PC-9 (cell line): ENCODE data around the gene SCAF1. TPM values are rescaled to one million over a fixed set of nuclear protein-coding genes. Genes with fewer than 3 reads are reported as not detected.
A peak's percentile ranks its signal among the peaks of the same experiment; 100 is the strongest.

ENCODE experiments used
- BruUV-seq: library from RNA; stranded (reverse); fragments of 400-500 nt; replicated peaks from 2 replicates; lab custom pipeline; 2021; lab: Mats Ljungman, UMichigan
- CTCF ChIA-PET: fragments of 300-600 bp; sonication (Branson Sonifier 250); formaldehyde crosslinking; loops from one replicate; lab custom pipeline; 2022; ENCODE audit warnings: antibody characterized with exemption; lab: Charles Lee
- POLR2A ChIA-PET: fragments of 300-600 bp; sonication (Branson Sonifier 250); formaldehyde crosslinking; loops from one replicate; lab custom pipeline; 2022; ENCODE audit warnings: antibody characterized with exemption; ENCODE audit not compliant: unreplicated experiment; lab: Charles Lee
- DNase-seq, 2 experiments: peaks; one replicate each; pipeline versions ENCODE4 v3.0.0 to v3.0.0-alpha.2; 2015 to 2022; ENCODE audit warnings: mixed read lengths in 1 of 2
- H2AFZ ChIP-seq: fragments of 200-600 bp; sonication (generic); 2 replicates; pipeline ENCODE4 v1.8.1; 2017; ENCODE audit warnings: antibody characterized with exemption
- H3F3A ChIP-seq: fragments of 200-600 bp; sonication (generic); 2 replicates; pipeline ENCODE4 v1.8.1; 2017; ENCODE audit warnings: antibody characterized with exemption, mild to moderate bottlenecking, low read depth; ENCODE audit not compliant: insufficient read depth
- H3K27ac ChIP-seq: fragments of 200-600 bp; sonication (generic); 2 replicates; pipeline ENCODE4 v1.6.1; 2016; ENCODE audit warnings: mixed run types
- H3K27me3 ChIP-seq: fragments of 200-600 bp; sonication (generic); 2 replicates; pipeline ENCODE4 v1.6.1; 2016; ENCODE audit warnings: low read depth, mixed run types; ENCODE audit not compliant: insufficient read depth
- H3K36me3 ChIP-seq: fragments of 200-600 bp; sonication (generic); 2 replicates; pipeline ENCODE4 v1.6.1; 2016; ENCODE audit warnings: low read depth, mixed run types
- H3K4me1 ChIP-seq: fragments of 200-600 bp; sonication (generic); replicated peaks from 2 replicates; pipeline ENCODE4 v1.6.1; 2016; ENCODE audit warnings: mixed run types; ENCODE audit not compliant: insufficient read depth
- H3K4me2 ChIP-seq: fragments of 200-600 bp; sonication (generic); 2 replicates; pipeline ENCODE4 v1.6.1; 2017; ENCODE audit warnings: mixed run types
- H3K4me3 ChIP-seq: fragments of 200-600 bp; sonication (generic); 2 replicates; pipeline ENCODE4 v1.6.1; 2016; ENCODE audit warnings: mixed run types
- H3K79me2 ChIP-seq: fragments of 200-600 bp; sonication (generic); 2 replicates; pipeline ENCODE4 v1.6.1; 2017; ENCODE audit warnings: low read depth, mixed run types
- H3K9me2 ChIP-seq: fragments of 200-600 bp; sonication (generic); 2 replicates; pipeline ENCODE4 v1.8.1; 2017; ENCODE audit warnings: mild to moderate bottlenecking; ENCODE audit not compliant: insufficient read depth
- H3K9me3 ChIP-seq: fragments of 200-600 bp; sonication (generic); 2 replicates; pipeline ENCODE4 v1.8.1; 2016; ENCODE audit warnings: low read depth; ENCODE audit not compliant: insufficient read depth
- H4K20me1 ChIP-seq: fragments of 200-600 bp; sonication (generic); 2 replicates; pipeline ENCODE4 v1.8.1; 2017; ENCODE audit not compliant: insufficient read depth
- EZH2 ChIP-seq: fragments of 200-600 bp; sonication (generic); IDR thresholded peaks from 2 replicates; pipeline ENCODE4 v1.8.0; 2017; ENCODE audit warnings: antibody characterized with exemption, low read depth
- intact Hi-C: fragments of 100-400 bp; cut with micrococcal nuclease; formaldehyde crosslinking; loops from one replicate; pipeline ENCODE4 v1.10.0; 2022; ENCODE audit not compliant: unreplicated experiment
- total RNA-seq: library from RNA; stranded (reverse); gene quantifications from 2 replicates; pipeline ENCODE4 v1.2.3, GENCODE V29; 2021
- TF ChIP-seq, protein P1 (sequence below): fragments of 200-600 bp; sonication (generic); conservative IDR thresholded peaks from 2 replicates; pipeline ENCODE4 v1.6.1; 2017; ENCODE audit warnings: mixed run types, antibody characterized with exemption, mild to moderate bottlenecking, moderate library complexity

The SCAF1 gene
- total RNA-seq, 1 experiment from 2014 or later: 91.3 TPM

GRCh38 chr19:49657493-49658138 lies 15.6 kb downstream of the SCAF1 start:
- no peak for DNase-seq
- H3K27ac ChIP-seq: no peak overlapping the region
- no peaks in the 10 kb centered on the region for H3K9me3 ChIP-seq
- H2AFZ ChIP-seq: no peak overlapping the region
- peaks cover 29% of the 10 kb centered on the region for H3K36me3 ChIP-seq
- intact Hi-C loops: no loop called here
- peaks cover 3% of the 10 kb centered on the region; the same call in 1 of the 2 replicates for H3K79me2 ChIP-seq
- no peaks in the 10 kb centered on the region for H3K27me3 ChIP-seq
- no peak overlapping the region for H3K4me3 ChIP-seq
- TF ChIP-seq, protein P1, sequence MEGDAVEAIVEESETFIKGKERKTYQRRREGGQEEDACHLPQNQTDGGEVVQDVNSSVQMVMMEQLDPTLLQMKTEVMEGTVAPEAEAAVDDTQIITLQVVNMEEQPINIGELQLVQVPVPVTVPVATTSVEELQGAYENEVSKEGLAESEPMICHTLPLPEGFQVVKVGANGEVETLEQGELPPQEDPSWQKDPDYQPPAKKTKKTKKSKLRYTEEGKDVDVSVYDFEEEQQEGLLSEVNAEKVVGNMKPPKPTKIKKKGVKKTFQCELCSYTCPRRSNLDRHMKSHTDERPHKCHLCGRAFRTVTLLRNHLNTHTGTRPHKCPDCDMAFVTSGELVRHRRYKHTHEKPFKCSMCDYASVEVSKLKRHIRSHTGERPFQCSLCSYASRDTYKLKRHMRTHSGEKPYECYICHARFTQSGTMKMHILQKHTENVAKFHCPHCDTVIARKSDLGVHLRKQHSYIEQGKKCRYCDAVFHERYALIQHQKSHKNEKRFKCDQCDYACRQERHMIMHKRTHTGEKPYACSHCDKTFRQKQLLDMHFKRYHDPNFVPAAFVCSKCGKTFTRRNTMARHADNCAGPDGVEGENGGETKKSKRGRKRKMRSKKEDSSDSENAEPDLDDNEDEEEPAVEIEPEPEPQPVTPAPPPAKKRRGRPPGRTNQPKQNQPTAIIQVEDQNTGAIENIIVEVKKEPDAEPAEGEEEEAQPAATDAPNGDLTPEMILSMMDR: no peak
- TF ChIP-seq EZH2: no peak
- H4K20me1 ChIP-seq: peaks cover 50% of the 10 kb centered on the region
- ChIA-PET CTCF (no interaction called here), POLR2A (interaction anchor here (1.1 kb wide), 1 partner anchor 16 kb away, joined by 4 read pairs; the partner anchor contains the start of gene SCAF1)
- peaks cover 50% of the 10 kb centered on the region for H3F3A ChIP-seq
- H3K9me2 ChIP-seq: no peaks in the 10 kb centered on the region
- no peaks in the 10 kb centered on the region; the same call in 1 of the 2 replicates for H3K4me1 ChIP-seq
- H3K4me2 ChIP-seq: no peak overlapping the region
- no TSS peak for BruUV-seq

GRCh38 chr19:49658139-49658517 lies 16.1 kb downstream of the SCAF1 start:
- Histone ChIP-seq H3K27me3 (no peaks in the 10 kb centered on the region), H3K36me3 (peaks cover 30% of the 10 kb centered on the region), H3K9me2 (no peaks in the 10 kb centered on the region), H3K79me2 (peaks cover 9% of the 10 kb centered on the region; the same call in 1 of the 2 replicates), H4K20me1 (peaks cover 50% of the 10 kb centered on the region), H3K27ac (no peak overlapping the region), H3K4me2 (no peak overlapping the region), H3F3A (peaks cover 53% of the 10 kb centered on the region), H2AFZ (no peak overlapping the region), H3K4me3 (no peak overlapping the region), H3K9me3 (no peaks in the 10 kb centered on the region), H3K4me1 (peaks cover under 1% of the 10 kb centered on the region; the same call in 1 of the 2 replicates)
- no peak for DNase-seq
- BruUV-seq: TSS peak; percentile 12
- CTCF ChIA-PET: no interaction called here
- TF ChIP-seq EZH2: no peak
- TF ChIP-seq, protein P1: no peak
- POLR2A ChIA-PET: interaction anchor here (1.1 kb wide), 1 partner anchor 16 kb away, joined by 4 read pairs; the partner anchor contains the start of gene SCAF1
- intact Hi-C loops: no loop called here

DNA sequence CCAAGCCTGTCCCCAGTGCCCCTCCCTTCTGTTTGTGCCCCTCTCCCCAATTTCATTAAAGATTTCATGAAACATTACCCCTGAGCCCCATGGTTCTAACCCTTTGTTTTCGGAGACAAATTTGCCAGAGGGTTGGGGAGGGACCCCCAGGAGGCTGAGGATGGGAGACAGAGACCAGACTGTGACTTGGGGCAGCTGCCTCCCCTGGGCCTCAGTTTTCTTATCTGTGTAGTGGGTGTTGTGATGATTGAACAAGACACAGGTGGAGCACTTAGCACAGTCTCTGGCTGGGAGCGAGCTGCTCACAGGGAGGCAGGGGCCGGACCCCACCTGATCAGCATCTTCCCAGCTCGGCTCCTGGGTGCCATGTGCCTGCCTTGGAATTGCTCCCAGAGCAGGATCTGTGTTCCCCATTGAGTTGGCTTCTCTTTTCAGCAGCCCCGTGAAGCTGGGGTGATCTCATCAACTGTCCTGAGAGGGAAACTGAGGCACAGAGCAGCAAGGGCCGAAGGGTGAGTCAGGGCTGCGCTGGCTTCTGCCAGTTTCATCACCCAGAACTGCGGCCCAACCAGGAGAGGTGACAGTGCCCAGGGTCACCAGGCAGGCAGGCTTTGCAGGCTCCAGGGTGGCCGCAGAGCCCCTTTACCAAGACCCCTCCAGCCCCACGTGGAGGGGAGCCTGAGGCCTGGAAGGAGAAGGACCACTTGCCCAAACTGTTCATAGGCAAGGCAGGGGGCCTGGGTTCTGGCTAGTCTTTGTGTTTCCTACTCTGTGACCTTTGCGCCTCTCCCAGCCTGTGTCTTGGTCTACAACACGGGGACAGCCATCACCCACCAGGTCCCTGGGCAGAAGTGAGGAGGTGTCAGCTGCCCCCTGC lies 16.8 kb downstream of the SCAF1 start:
- H4K20me1 ChIP-seq: peaks cover 51% of the 10 kb centered on the region
- peaks cover 7% of the 10 kb centered on the region for H3K4me1 ChIP-seq
- peaks cover 57% of the 10 kb centered on the region for H3F3A ChIP-seq
- intact Hi-C loops: no loop called here
- no TSS peak for BruUV-seq
- no peak for DNase-seq
- H3K79me2 ChIP-seq: peaks cover 15% of the 10 kb centered on the region
- H2AFZ ChIP-seq: no peak overlapping the region
- H3K4me3 ChIP-seq: no peak overlapping the region
- H3K36me3 ChIP-seq: peaks cover 27% of the 10 kb centered on the region
- no peak overlapping the region for H3K27ac ChIP-seq
- ChIA-PET CTCF (no interaction called here), POLR2A (no interaction called here)
- no peaks in the 10 kb centered on the region for H3K9me3 ChIP-seq
- TF ChIP-seq EZH2: no peak
- TF ChIP-seq, protein P1: no peak
- no peaks in the 10 kb centered on the region for H3K9me2 ChIP-seq
- H3K4me2 ChIP-seq: no peak overlapping the region
- H3K27me3 ChIP-seq: no peaks in the 10 kb centered on the region
